ENCODE results near the gene CYB5R4.
"Not testable (repeated sequence)": the region's sequence is repeated elsewhere in the genome, so short reads cannot be mapped to it uniquely, and the experiment has no call there.

The CYB5R4 gene

DNA sequence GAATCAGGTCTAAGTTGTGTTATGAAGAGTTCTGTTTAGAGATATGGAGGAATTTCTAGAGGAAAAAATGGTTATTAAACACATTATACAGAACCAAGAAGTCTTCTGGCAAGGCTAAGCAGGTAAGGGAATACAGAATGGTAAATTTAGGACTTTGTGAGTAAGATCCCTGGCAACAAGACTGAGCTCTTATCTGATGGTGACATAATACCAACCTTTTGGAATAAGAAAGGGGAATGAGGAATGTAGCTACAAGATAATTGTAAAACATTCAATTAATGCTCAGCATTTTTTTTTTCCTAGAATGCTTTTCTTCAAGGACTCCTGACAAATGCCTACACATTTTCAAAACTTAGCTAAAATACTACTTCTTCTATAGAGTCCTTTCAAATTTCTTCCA is 51.8 kb downstream of the CYB5R4 start:
- no peak for DNase-seq (ENCODE audit: low read depth)

- DNase-seq (ENCODE audit: low read depth), result no peak
Observed at GRCh38 chr6:83914953-83915352, 55.5 kb downstream of the CYB5R4 start.

GRCh38 chr6:83917001-83917400 is 57.5 kb downstream of the CYB5R4 start:
- no peak for DNase-seq (ENCODE audit: low read depth)

DNA sequence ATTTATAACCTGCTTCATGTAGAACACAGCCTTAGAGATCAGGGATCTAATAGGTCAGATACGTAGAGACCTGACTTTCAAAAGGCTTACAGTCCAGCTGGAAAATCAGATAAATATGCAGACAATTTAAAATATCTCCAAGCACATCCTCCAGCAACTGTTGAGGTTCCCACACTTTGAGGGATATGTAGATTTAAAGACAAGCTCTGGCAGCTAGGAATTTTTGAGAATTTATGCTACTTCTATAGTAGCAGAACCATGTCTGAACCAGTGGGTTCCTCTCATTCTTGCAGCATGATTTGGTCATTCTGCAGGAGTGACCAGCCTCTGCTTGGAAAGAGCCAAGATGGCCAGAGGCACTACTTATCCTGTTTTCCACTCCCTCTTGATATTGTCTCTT is 60.5 kb downstream of the CYB5R4 start:
- no peak for DNase-seq (ENCODE audit: low read depth)

DNA sequence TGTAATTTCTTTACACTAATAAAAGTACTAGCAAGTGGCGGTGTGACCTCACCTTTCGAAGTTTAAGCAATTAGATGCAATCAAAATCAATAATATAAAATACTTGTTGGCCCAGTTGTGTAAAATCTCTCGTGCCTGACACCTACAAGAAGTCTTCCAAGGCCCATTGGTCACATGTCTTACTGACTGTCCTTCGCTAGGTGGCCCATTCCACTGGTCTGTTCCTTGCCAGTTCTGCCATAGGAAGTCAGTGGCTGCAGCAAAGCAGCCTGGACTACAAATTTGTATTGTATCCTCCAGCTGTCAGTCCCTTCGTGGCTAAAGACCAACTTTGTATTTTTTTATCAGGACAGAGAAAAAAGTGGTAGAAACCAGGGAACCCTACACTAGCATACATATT is 61.8 kb downstream of the CYB5R4 start:
- DNase-seq (ENCODE audit: low read depth), result no peak

DNA sequence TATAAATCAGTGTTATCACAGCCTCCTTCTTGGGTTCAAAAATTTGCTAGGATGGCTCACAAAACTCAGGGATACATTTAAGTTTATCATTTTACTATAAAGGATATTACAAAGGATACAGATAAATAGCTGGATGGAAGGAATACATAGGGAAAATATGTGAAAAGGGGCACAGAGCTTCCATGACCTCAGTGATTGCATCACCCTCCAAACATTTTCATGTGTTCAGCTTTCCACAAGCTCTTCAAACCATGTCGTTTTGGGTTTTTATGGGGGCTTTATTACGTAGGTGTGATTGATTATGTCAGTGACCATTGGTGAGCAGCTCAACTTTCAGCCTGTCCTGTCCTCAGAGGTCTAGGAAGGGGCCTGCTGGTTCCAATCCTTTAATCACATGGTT is 68.0 kb downstream of the CYB5R4 start:
- no peak for DNase-seq (ENCODE audit: low read depth)

DNA sequence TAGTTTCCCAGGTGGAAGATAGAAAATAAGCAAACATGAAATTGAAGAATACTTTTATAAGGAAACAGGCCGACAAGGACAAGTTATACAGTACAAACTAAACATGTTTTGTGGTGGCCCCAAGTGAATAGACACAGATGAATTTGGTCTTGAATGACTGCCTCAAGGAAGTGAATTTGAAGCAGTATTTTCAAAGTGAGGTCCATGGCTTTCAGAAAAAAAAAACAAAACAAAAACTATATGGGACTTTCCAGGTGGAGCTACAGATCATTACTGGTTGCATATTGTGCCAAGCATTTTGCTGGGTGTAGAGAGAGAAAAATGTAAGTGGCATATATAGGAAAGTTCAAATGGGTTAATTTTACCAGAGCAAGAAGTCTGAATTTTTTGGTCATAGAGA is 68.8 kb downstream of the CYB5R4 start:
- no peak for DNase-seq (ENCODE audit: low read depth)

DNA sequence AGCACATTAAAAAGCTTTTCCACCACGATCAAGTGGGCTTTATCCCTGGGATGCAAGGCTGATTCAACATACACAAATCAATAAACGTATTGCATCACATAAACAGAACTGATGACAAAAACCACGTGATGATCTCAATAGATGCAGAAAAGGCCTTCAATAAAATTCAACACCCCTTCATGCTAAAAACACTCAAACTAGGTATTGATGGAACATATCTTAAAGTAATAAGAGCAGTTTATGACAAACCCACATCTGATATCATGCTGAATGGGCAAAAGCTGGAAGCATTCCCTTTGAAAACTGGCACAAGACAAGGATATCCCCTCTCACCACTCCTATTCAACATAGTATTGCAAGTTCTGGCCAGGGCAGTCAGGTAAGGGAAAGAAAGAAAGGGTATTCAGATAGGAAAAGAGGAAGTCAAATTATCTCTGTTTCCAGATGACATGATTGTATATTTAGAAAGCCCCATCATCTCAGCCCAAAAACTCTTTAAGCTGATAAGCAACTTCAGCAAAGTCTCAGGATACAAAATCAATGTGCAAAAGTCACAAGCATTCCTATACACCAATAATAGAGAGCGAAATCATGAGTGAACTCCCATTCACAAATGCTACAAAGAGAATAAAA is 86.8 kb downstream of the CYB5R4 start:
- not testable (repeated sequence) for DNase-seq (ENCODE audit: low read depth)

- not testable (repeated sequence) for DNase-seq (ENCODE audit: low read depth)
Observed at GRCh38 chr6:83947983-83948382, 88.5 kb downstream of the CYB5R4 start.

GRCh38 chr6:83948851-83949250 is 89.4 kb downstream of the CYB5R4 start:
- no peak for DNase-seq (ENCODE audit: low read depth)

DNA sequence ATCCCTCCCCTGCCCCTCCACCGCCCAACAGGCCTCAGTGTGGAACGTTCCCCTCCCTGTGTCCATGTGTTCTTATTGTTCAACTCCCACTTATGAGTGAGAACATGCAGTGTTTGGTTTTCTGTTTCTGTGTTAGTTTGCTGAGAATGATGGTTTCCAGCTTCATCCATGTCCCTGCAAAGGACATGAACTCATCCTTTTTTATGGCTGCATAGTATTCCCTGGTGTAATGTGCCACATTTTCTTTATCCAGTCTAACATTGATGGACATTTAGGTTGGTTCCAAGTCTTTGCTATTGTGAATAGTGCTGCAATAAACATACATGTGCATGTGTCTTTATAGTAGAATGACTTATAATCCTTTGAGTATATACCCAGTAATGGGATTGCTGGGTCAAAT is 91.9 kb downstream of the CYB5R4 start:
- DNase-seq (ENCODE audit: low read depth), result not testable (repeated sequence)

- DNase-seq (ENCODE audit: low read depth), result no peak
Observed at GRCh38 chr6:83952830-83953229, 93.3 kb downstream of the CYB5R4 start.

DNA sequence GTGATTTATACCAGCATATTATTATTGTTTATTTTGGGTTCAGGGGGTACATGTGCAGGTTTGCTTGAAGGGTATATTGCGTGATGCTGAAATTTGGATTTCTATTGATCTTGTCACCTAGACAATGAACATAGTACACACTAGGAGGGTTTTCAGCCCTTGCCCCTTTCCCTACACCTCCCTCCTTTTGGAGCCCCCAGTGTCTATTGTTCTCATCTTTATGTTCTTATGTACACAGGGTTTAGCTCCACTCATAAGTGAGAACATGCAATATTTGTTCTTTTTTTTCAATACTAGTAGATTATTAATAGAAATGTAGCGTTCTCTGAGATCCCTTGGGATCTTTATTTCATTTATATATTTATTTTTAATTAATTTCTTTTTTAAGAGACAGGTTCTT is 94.9 kb downstream of the CYB5R4 start:
- DNase-seq (ENCODE audit: low read depth), result no peak

DNA sequence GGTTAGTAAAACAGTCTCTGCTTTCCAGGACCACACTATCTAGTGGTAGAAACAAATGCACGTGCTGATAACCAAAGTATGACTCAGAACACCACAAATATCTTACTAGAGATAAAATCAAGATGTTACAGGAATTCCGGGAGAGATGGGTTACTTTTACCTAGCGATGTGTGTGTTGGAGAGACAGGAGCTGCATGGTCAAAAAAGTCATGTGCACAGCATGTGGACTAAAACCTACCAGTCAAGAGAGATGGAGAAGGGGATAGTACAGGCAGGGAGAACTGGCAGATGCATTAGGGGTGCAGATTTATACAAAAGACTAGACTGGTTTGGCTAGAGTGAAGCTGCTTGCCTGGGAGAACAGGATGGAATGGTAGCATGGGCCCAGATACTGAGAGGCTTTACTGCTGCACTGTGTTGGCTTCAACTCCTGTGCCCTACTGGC is 98.8 kb downstream of the CYB5R4 start:
- DNase-seq (ENCODE audit: low read depth), result peak; percentile 38

DNA sequence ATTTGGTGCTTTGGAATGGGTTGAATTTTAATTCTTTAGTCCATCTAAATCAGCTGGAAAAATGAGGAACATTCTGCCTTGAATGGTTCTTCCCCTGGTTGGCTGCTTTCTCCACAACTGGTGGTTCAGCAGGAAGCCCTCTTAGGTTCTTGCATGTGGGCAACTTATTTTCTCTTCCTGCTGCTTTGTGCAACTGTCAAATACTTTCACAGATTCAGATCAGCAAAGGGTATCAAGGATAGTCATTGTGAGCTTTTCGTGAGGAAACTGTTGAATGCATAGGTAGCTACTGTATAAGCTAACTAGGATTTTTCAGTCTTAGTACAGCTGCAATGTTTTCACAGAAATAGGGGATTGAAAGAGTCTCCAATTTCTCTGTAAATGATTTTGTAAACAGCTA is 101.2 kb downstream of the CYB5R4 start:
- DNase-seq (ENCODE audit: low read depth), result no peak

DNA sequence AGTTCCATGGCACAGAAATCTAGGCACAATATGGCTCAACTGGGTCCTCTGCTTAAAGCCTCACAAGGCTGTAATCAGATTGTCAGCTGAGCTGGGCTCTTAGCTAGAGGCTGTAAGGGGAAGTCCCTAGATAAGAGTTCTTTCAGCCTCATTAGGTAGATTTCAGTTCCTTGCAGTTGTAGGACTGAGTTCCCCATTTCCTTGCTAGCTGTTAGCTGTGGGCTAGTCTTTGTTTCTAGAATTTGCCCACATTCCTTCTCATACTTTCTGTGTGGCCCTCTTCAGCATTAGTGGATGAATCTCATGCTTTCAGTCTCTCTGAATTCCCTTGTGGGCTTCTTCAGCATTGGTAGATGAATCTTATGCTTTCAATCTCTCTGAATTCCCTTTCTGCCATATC is 103.1 kb downstream of the CYB5R4 start:
- no peak for DNase-seq (ENCODE audit: low read depth)

- DNase-seq (ENCODE audit: low read depth), result no peak
Observed at GRCh38 chr6:83966539-83966938, 107.0 kb downstream of the CYB5R4 start.

DNA sequence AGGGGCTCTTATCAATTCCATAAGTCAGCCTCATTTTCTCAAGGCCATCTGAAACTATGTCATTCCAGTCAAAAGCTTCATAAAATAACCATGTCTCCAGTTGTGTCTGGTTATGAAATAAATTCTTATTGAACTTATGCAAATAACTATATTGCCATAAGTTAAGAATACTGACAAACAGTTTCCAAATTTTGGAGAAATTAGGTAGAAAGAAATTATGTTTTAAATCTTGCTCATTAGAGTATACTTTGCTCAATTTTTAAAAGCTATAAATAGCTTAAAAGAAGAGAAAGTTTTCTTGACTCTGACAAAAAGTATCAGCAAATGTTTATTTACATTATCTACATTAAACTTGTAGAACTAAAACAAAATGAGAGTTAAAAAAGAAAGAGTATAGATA is 111.1 kb downstream of the CYB5R4 start:
- no peak for DNase-seq (ENCODE audit: low read depth)

DNA sequence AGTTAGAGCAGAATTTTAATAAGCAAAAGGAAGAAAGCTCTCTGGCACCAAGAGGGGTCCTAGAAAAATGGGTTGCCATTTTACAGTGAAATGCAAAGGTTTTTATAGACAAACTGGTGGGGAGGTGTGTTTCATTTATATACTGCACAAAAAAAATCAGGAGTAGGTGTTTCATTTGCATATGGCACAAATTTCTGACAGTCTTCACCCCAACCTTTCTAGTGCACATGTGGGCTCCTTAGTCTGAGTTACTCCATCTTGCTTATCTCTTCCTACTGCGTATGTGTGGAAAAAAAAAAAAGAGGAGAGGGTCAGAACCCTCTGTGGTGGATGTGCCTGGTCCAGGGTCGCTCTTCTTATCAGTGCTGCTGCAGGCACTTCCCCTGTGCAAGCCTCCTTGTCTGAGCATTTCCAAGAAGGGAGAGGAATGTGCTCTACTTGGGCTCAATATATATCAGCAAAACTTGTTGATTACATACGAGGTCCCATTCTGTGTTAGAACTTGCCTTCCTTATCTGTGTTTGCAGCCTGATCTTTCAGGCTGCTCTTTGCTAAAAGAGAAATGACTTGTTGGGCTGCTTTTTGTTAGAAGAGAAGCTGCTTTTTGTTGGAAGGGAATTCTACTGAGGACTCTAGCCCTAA is 115.0 kb downstream of the CYB5R4 start:
- no peak for DNase-seq (ENCODE audit: low read depth)

- no peak for DNase-seq (ENCODE audit: low read depth)
Observed at GRCh38 chr6:83976037-83976755, 116.7 kb downstream of the CYB5R4 start.

DNA sequence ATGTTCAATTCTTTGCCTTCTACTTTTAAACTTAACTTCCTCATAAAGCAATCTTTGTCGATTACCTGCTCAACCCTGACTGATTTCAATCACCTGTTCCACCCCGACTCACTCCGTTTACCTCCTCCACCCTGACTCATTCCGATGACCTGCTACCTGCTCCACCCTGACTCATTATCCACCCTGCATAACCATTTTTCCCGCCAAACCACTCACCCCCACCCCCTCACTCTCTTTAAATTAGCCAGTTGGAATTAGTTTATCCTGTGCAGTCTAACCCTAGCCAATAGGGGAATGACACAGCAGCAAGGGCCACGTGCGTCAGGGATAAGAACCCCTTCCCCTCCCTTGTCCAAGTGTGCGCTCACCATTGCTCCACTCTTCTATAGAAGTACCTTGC is 117.4 kb downstream of the CYB5R4 start:
- DNase-seq (ENCODE audit: low read depth), result no peak

DNA sequence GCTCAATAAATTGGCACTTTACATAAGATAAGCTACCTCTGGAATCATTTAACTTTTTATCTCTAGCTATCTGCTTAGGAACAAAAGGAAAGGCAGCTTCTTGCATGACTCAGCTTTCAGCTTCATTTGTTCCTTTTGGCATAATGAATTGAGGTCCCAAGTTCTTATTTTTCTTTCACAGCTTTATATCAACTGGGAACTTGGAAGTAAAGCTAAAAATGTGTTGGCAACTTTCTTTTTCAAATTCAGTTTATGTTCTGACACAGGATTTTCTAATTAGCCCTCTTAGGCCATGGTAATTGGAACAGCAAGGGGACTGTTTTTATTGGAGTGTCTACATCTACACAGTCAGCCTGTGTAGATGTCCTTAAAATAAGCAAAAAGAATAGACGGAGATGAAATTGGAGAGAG is 118.8 kb downstream of the CYB5R4 start:
- DNase-seq (ENCODE audit: low read depth), result no peak

DNA sequence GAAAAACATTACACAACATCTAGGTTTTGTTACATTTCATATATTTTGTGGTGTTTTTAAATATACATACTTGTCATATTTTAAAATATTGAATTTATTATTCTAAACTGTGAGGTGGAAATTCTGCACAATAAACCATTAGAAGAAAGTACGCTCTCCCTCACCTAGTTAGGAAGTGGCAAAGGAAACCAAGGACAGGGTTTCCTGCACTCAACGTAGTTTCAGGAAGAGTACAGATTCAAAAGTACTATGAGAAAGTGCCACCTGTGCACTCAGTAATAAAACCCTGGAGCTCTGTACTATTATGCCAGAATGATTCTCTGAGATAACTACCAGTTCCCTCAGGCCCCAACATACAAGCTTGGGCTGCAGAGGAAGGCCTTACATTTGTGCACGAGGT is 119.5 kb downstream of the CYB5R4 start:
- DNase-seq (ENCODE audit: low read depth), result no peak
